ENCODE data around the gene YPEL3.
A peak's percentile ranks its signal among the peaks of the same experiment; 100 is the strongest.

Gene YPEL3

DNA sequence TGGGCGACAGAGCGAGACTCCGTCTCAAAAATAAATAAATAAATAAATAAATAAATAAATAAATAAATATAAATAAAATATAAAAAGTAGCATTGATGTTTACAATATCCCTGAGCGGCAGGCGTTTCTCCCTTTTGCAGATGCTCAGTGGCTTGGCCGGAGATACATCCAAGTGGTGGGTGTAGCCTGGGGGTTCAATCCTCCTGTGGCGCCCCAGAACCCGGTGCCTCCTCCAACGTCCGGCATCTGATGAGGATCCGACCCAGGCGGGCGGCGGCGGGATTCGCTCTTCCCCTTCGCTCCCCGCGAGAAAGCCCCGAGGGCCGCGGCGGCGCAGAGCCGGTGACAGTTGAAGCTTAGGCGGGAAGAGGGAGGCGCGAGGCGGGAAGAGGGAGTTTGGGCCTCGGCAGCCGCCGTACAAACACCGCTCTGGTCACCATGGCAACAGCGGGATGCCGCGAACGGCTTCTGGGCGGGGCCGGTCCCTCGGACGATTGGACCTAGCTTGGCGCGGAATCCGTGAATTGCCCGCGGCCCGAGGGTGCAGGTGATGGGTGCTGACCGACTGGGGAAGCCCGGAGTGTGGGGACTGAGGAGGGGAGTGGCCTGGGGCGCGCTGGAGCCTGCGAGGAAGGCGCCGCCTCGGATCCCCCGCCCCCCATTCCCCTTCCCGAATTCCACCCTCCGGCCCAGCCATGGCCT is 43.2 kb downstream of the YPEL3 start:
- peak; percentile 100 for TF ChIP-seq L3MBTL2 (conservative IDR thresholded peaks at IDR 0.05)
- no peak for TF ChIP-seq FOXK2 (IDR thresholded peaks at IDR 0.05)
- no peak for TF ChIP-seq BHLHE40 (IDR thresholded peaks at IDR 0.05; ENCODE audit: borderline replicate concordance)
- TF ChIP-seq, protein P1, sequence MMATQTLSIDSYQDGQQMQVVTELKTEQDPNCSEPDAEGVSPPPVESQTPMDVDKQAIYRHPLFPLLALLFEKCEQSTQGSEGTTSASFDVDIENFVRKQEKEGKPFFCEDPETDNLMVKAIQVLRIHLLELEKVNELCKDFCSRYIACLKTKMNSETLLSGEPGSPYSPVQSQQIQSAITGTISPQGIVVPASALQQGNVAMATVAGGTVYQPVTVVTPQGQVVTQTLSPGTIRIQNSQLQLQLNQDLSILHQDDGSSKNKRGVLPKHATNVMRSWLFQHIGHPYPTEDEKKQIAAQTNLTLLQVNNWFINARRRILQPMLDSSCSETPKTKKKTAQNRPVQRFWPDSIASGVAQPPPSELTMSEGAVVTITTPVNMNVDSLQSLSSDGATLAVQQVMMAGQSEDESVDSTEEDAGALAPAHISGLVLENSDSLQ (IDR thresholded peaks at IDR 0.05) = peak; percentile 85
- TF ChIP-seq TARDBP (IDR thresholded peaks at IDR 0.05) = no peak
- TF ChIP-seq ELF4 (IDR thresholded peaks at IDR 0.05) = no peak
- no peak for TF ChIP-seq SP1 (IDR thresholded peaks at IDR 0.05)
- peak; percentile 44; the same call in 1 of the 2 replicates for TF ChIP-seq CTBP1 (IDR thresholded peaks at IDR 0.05; ENCODE audit: borderline replicate concordance)
- DNase-seq (ENCODE audit: extremely low spot score) = peak; percentile 99
- POLR2A ChIA-PET = interaction anchor here (0.6 to 4.3 kb wide), 13 partner anchors 9 to 590 kb away, joined by 3 to 115 read pairs (median 5); partner anchors contain the start of genes ALDOA, ASPHD1, DCTPP1 and PPP4C
- CTCF ChIA-PET = interaction anchor here (0.9 to 2.0 kb wide), 4 partner anchors 11 to 39 kb away, joined by 3 to 9 read pairs (median 4); partner anchors contain the start of gene TBX6

DNA sequence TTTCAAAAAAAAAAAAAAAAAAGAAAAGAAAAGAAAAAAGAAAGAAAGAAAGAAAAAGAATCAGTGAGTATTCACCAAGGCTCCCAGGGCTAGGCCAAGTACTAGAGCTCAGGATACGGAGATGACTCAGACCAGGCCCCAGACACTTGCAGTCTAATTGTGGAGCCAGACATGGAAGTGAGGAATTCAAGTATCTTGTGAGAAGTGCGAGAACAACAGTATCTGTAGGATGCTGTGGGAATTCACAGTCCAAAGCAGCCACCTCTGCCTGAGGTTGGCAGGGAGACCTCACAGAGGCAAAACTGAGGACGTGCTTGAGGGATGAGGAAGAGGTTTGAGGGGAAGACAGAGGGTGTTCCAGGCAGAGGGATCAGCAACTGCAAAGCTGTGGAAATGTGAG is 44.5 kb downstream of the YPEL3 start:
- no peak for TF ChIP-seq SUZ12 (IDR thresholded peaks at IDR 0.05)
- TF ChIP-seq LEF1 (IDR thresholded peaks at IDR 0.05; ENCODE audit: borderline replicate concordance) = no peak
- TF ChIP-seq NFRKB (IDR thresholded peaks at IDR 0.05) = no peak
- TF ChIP-seq SP1 (IDR thresholded peaks at IDR 0.05) = no peak
- no peak for TF ChIP-seq TARDBP (IDR thresholded peaks at IDR 0.05)
- TF ChIP-seq CTBP1 (IDR thresholded peaks at IDR 0.05; ENCODE audit: borderline replicate concordance) = no peak
- CTCF ChIA-PET = interaction anchor here (1.2 kb wide), 1 partner anchor 41 kb away, joined by 5 read pairs; the partner anchor contains the start of gene TBX6
- POLR2A ChIA-PET = interaction anchor here (0.5 to 2.9 kb wide), 5 partner anchors 8 to 327 kb away, joined by 4 to 12 read pairs (median 12); partner anchors contain the start of genes ALDOA, PPP4C and YPEL3
- DNase-seq (ENCODE audit: extremely low spot score) = no peak

DNA sequence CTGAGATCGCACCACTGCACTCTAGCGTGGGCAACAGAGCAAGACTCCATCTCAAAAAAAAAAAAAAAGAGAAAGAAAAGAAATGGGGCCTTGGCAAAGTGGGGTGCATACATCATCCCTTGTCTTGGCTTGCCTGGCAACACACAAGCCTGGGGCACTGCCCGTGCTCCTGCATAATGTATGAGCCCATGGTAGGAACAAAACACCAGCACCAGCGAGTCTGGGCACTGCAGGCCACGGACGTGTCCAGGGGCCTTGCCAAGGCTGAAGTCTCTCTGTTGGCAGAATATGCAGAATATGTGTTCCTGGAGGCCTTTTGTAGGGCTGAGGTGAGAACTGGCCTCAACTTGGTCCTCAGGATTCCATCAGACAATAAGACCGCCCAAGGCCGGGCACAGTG is 46.1 kb downstream of the YPEL3 start:
- POLR2A ChIA-PET = interaction anchor here (1.0 to 1.9 kb wide), 4 partner anchors 10 to 522 kb away, joined by 3 to 12 read pairs (median 3); partner anchors contain the start of genes ALDOA and ZNF688
- DNase-seq (ENCODE audit: extremely low spot score) = no peak
- TF ChIP-seq, protein P1 (IDR thresholded peaks at IDR 0.05) = no peak
- TF ChIP-seq SP1 (IDR thresholded peaks at IDR 0.05) = no peak
- TF ChIP-seq ELF4 (IDR thresholded peaks at IDR 0.05) = no peak
- CTCF ChIA-PET = interaction anchor here (0.6 kb wide), 1 partner anchor 61 kb away, joined by 3 read pairs; no protein-coding TSS in a partner anchor

DNA sequence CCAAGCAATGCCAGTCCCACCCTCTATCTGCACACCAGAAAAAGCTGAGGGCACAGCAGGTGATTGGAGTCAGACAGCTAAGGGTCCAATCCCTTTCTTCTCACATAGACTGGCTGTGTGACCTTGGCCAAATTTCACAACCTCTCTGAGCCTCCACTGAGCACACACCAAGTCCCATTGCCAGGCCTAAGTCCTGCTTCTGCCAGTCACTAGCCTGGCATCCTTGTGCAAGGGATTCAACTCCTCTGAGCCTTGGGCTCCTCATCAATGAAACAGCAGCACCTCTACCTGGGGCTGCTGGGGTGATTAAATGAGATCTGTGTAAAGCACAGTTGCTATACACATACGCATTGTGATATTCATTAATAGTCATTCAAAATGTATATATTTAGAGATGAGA is 49.4 kb downstream of the YPEL3 start:
- no peak for DNase-seq (ENCODE audit: extremely low spot score)
- ChIA-PET POLR2A (no interaction called here), CTCF (interaction anchor here (0.5 to 0.6 kb wide), 3 partner anchors 46 to 322 kb away, joined by 3 read pairs; no protein-coding TSS in a partner anchor)
- TF ChIP-seq BHLHE40 (IDR thresholded peaks at IDR 0.05; ENCODE audit: borderline replicate concordance) = no peak
- TF ChIP-seq, protein P1 (IDR thresholded peaks at IDR 0.05) = no peak
- no peak for TF ChIP-seq FOXA1 (IDR thresholded peaks at IDR 0.05)
- TF ChIP-seq FOXM1 (IDR thresholded peaks at IDR 0.05; ENCODE audit: borderline replicate concordance) = no peak
- no peak for TF ChIP-seq TARDBP (IDR thresholded peaks at IDR 0.05)
- TF ChIP-seq ZNF384 (IDR thresholded peaks at IDR 0.05) = no peak
- no peak for TF ChIP-seq FOXK2 (IDR thresholded peaks at IDR 0.05)
- TF ChIP-seq ARNT (IDR thresholded peaks at IDR 0.05) = no peak
- TF ChIP-seq LEF1 (IDR thresholded peaks at IDR 0.05; ENCODE audit: borderline replicate concordance) = no peak
- TF ChIP-seq ELF4 (IDR thresholded peaks at IDR 0.05) = no peak
- TF ChIP-seq SP1 (IDR thresholded peaks at IDR 0.05) = no peak
- no peak for TF ChIP-seq L3MBTL2 (conservative IDR thresholded peaks at IDR 0.05)
- no peak for TF ChIP-seq CTBP1 (IDR thresholded peaks at IDR 0.05; ENCODE audit: borderline replicate concordance)
- no peak for TF ChIP-seq NFRKB (IDR thresholded peaks at IDR 0.05)
- no peak for TF ChIP-seq HDGF (IDR thresholded peaks at IDR 0.05; ENCODE audit: borderline replicate concordance)
- TF ChIP-seq SUZ12 (IDR thresholded peaks at IDR 0.05) = no peak

DNA sequence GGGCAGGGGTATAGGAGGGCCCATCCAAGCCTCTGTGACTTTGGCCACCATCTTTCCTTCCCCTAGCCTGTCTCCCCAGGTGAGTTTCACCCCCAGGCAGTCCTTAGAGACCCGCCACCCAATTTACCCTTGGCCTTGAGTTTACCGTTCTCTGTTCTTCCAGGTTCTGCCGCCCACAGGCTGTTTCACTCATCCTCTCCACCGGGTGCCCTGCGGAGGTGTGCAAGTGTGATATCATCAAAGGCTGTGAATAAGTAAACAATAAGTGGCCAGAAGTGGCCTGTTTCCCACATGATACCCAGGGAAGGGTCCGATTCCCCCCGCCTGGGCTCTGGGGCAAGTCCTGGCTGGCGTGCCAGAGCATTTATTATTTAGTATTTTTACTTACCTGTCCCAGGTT is 49.8 kb downstream of the YPEL3 start:
- ChIA-PET POLR2A (interaction anchor here (0.6 kb wide), 1 partner anchor 44 kb away, joined by 3 read pairs; no protein-coding TSS in a partner anchor), CTCF (interaction anchor here (0.6 kb wide), 1 partner anchor 322 kb away, joined by 3 read pairs; no protein-coding TSS in a partner anchor)
- no peak for TF ChIP-seq FOXA1 (IDR thresholded peaks at IDR 0.05)
- no peak for TF ChIP-seq NFRKB (IDR thresholded peaks at IDR 0.05)
- TF ChIP-seq FOXM1 (IDR thresholded peaks at IDR 0.05; ENCODE audit: borderline replicate concordance) = no peak
- TF ChIP-seq, protein P1 (IDR thresholded peaks at IDR 0.05) = no peak
- TF ChIP-seq BHLHE40 (IDR thresholded peaks at IDR 0.05; ENCODE audit: borderline replicate concordance) = no peak
- TF ChIP-seq SUZ12 (IDR thresholded peaks at IDR 0.05) = no peak
- TF ChIP-seq LEF1 (IDR thresholded peaks at IDR 0.05; ENCODE audit: borderline replicate concordance) = no peak
- TF ChIP-seq FOXK2 (IDR thresholded peaks at IDR 0.05) = no peak
- TF ChIP-seq ELF4 (IDR thresholded peaks at IDR 0.05) = no peak

More for the DNA sequence above, 49.8 kb downstream of the YPEL3 start:
- DNase-seq (ENCODE audit: extremely low spot score) = no peak

Data from HEK293T (cell line).